Peyer's patch (tissue), 4 donors: ENCODE results near the gene RAP1GAP.

ENCODE experiments used
- CTCF ChIP-seq, 6 experiments: fragments of 450-650 bp in 4 of 6; fragments of 200-600 bp in 2 of 6; sonication (generic) in 1 of 6; IDR thresholded peaks; one replicate each; pipeline ENCODE4 v1.5.1; 2017 to 2019; ENCODE audit warnings: antibody characterized with exemption in 6 of 6, mild to moderate bottlenecking in 3 of 6, moderate library complexity in 1 of 6
- POLR2A ChIP-seq, 2 donors: fragments of 450-650 bp; IDR thresholded peaks; one replicate each; pipeline ENCODE4 v1.5.1; 2017; ENCODE audit warnings: antibody characterized with exemption in 2 of 2, mild to moderate bottlenecking in 2 of 2, moderate library complexity in 2 of 2

GRCh38 chr1:21550866-21551475, 118.2 kb downstream of the RAP1GAP start:
- TF ChIP-seq CTCF (IDR thresholded peaks at IDR 0.05): no peak
- TF ChIP-seq POLR2A (IDR thresholded peaks at IDR 0.05): no peak
